Nephron progenitor cell (in vitro differentiated cells): ENCODE results near the gene PLEKHA6.
"Not testable (repeated sequence)": the region's sequence is repeated elsewhere in the genome, so short reads cannot be mapped to it uniquely, and the experiment has no call there.

Experiments used
- DNase-seq: peaks from one replicate; pipeline ENCODE4 v3.0.0; 2021
- H3K27ac Mint-ChIP-seq: 2 replicates; pipeline ENCODE4 v1.8.0; 2021; ENCODE audit warnings: mild to moderate bottlenecking, moderate library complexity, mixed read lengths
- H3K27me3 Mint-ChIP-seq: 2 replicates; pipeline ENCODE4 v1.8.0; 2021; ENCODE audit warnings: mild to moderate bottlenecking, low read depth, mixed read lengths; ENCODE audit not compliant: poor library complexity
- H3K36me3 Mint-ChIP-seq: 2 replicates; pipeline ENCODE4 v1.8.0; 2021; ENCODE audit warnings: low read depth, mixed read lengths
- H3K4me1 Mint-ChIP-seq: 2 replicates; pipeline ENCODE4 v1.8.0; 2021; ENCODE audit warnings: mixed read lengths
- H3K4me3 Mint-ChIP-seq: 2 replicates; pipeline ENCODE4 v1.8.0; 2021; ENCODE audit warnings: mild to moderate bottlenecking, moderate library complexity, mixed read lengths
- H3K9me3 Mint-ChIP-seq: 2 replicates; pipeline ENCODE4 v1.8.0; 2021; ENCODE audit warnings: mild to moderate bottlenecking, moderate library complexity, mixed read lengths
- CTCF ChIP-seq: fragments of 200-600 bp; sonication (generic); IDR thresholded peaks from 2 replicates; pipeline ENCODE4 v1.5.0; 2021; ENCODE audit warnings: antibody characterized with exemption

Gene PLEKHA6

GRCh38 chr1:204331275-204331674 lies 28.5 kb downstream of the PLEKHA6 start:
- peaks cover 47% of the 10 kb centered on the region for H3K27me3 Mint-ChIP-seq
- DNase-seq: no peak
- peaks cover 20% of the 10 kb centered on the region for H3K4me1 Mint-ChIP-seq
- H3K4me3 Mint-ChIP-seq: no peak overlapping the region
- no peak for TF ChIP-seq CTCF
- H3K36me3 Mint-ChIP-seq: no peaks in the 10 kb centered on the region
- peaks cover 6% of the 10 kb centered on the region for H3K9me3 Mint-ChIP-seq
- no peak overlapping the region for H3K27ac Mint-ChIP-seq

GRCh38 chr1:204327870-204328269 lies 31.9 kb downstream of the PLEKHA6 start:
- not testable (repeated sequence) for H3K36me3 Mint-ChIP-seq, DNase-seq, H3K9me3 Mint-ChIP-seq, H3K27ac Mint-ChIP-seq, H3K4me3 Mint-ChIP-seq
- peaks cover 53% of the 10 kb centered on the region for H3K27me3 Mint-ChIP-seq
- peaks cover 22% of the 10 kb centered on the region for H3K4me1 Mint-ChIP-seq

GRCh38 chr1:204327359-204327758 lies 32.4 kb downstream of the PLEKHA6 start:
- no peak for DNase-seq
- no peak for TF ChIP-seq CTCF
- Mint-ChIP-seq H3K4me1 (peaks cover 22% of the 10 kb centered on the region), H3K4me3 (no peak overlapping the region), H3K27me3 (peaks cover 48% of the 10 kb centered on the region), H3K36me3 (no peaks in the 10 kb centered on the region), H3K27ac (peak overlapping the region; percentile 54), H3K9me3 (peaks cover 6% of the 10 kb centered on the region)

DNA sequence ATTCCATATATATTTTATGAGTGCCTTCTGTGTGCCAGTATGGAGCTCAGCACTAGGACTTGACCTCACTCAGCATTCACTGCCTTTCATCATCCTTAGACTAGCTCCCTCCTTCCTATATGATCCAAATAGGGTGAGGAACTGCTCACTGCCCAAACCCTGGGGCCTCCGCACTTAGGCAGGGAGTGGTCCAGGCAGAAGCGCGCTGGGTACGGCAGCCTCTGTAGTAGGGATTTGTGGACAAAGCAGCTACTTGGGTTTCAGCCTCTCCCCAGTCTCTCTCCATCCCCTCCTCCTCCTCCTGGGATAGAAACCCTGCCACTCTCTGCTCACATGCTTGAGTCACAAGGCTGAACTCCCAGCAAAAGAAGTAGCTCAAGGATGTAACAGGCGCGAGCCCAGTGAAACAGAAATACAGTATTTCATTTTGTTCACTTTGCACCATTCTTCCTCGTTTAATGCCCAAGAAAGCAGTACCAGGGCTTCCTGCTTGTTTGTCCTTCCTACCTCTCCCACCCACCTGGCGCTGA lies 32.9 kb downstream of the PLEKHA6 start:
- TF ChIP-seq CTCF: no peak
- H3K36me3 Mint-ChIP-seq: no peaks in the 10 kb centered on the region
- H3K27ac Mint-ChIP-seq: peak overlapping the region; percentile 48
- no peak overlapping the region for H3K4me3 Mint-ChIP-seq
- H3K27me3 Mint-ChIP-seq: peaks cover 43% of the 10 kb centered on the region
- DNase-seq: no peak
- H3K9me3 Mint-ChIP-seq: peaks cover 6% of the 10 kb centered on the region
- peaks cover 22% of the 10 kb centered on the region for H3K4me1 Mint-ChIP-seq

GRCh38 chr1:204325944-204326343 lies 33.8 kb downstream of the PLEKHA6 start:
- TF ChIP-seq CTCF: no peak
- Mint-ChIP-seq H3K4me3 (no peak overlapping the region), H3K27ac (no peak overlapping the region), H3K4me1 (peaks cover 16% of the 10 kb centered on the region), H3K27me3 (peaks cover 34% of the 10 kb centered on the region), H3K9me3 (peaks cover 6% of the 10 kb centered on the region), H3K36me3 (no peaks in the 10 kb centered on the region)
- DNase-seq: no peak

GRCh38 chr1:204323887-204324286 lies 35.8 kb downstream of the PLEKHA6 start:
- H3K27me3 Mint-ChIP-seq: peaks cover 37% of the 10 kb centered on the region
- no peaks in the 10 kb centered on the region for H3K36me3 Mint-ChIP-seq
- peaks cover under 1% of the 10 kb centered on the region for H3K9me3 Mint-ChIP-seq
- no peak overlapping the region for H3K27ac Mint-ChIP-seq
- peaks cover 26% of the 10 kb centered on the region for H3K4me1 Mint-ChIP-seq
- no peak for TF ChIP-seq CTCF
- DNase-seq: no peak
- no peak overlapping the region for H3K4me3 Mint-ChIP-seq
